HepG2 (cell line): ENCODE results near the gene ZNF777. TPM values are rescaled to one million over a fixed set of nuclear protein-coding genes. Genes with fewer than 3 reads are reported as not detected.

Source experiments
- ATAC-seq: fragments of 200-7000 bp; cut with Tn5 transposase; 3 replicates; pipeline ENCODE4 v1.9.1; 2020; ENCODE audit warnings: mild to moderate bottlenecking, moderate library complexity
- BruUV-seq: library from RNA; stranded (reverse); fragments of 400-500 nt; replicated peaks from 2 replicates; lab custom pipeline; 2021; lab: Mats Ljungman, UMichigan
- CTCF ChIA-PET: fragments of 300-600 bp; formaldehyde crosslinking; extraction: SDS; loops from one replicate; lab custom pipeline; 2021; ENCODE audit warnings: low total read pairs, inconsistent platforms, low intra/inter-chr PET ratio; lab: Yijun Ruan, JAX
- POLR2A ChIA-PET: fragments of 350-600 bp; sonication (Branson Sonifier 250); formaldehyde crosslinking; loops from one replicate; lab custom pipeline; 2020; ENCODE audit warnings: antibody characterized with exemption, inconsistent platforms; lab: Yijun Ruan, JAX
- DNase-seq: peaks from one replicate; pipeline ENCODE4 v3.0.0-alpha.2; 2015; ENCODE audit warnings: low spot score
- FAIRE-seq: peaks from 3 replicates; lab custom pipeline; 2011; peaks lifted over from hg19 to GRCh38; lab: Jason Lieb, UNC
- H2AFZ ChIP-seq: one replicate; pipeline ENCODE4 v1.6.1; 2011; ENCODE audit warnings: low read length, inconsistent platforms
- H3K27ac ChIP-seq: fragments of 300-600 bp; 3 replicates; pipeline ENCODE4 v1.8.0; 2011; ENCODE audit warnings: mixed run types, mild to moderate bottlenecking, mixed read lengths, low read length, inconsistent platforms; ENCODE audit not compliant: insufficient read depth; ENCODE audit errors: extremely low read length
- H3K27me3 ChIP-seq, 2 experiments: fragments of 200-600 bp in 1 of 2; 2 replicates in 1 of 2; 3 replicates in 1 of 2; pipeline versions ENCODE4 v1.6.0 to v1.8.0; 2011; ENCODE audit warnings: low read length in 2 of 2, mild to moderate bottlenecking in 2 of 2, moderate library complexity in 2 of 2, inconsistent platforms in 1 of 2; ENCODE audit not compliant: insufficient read depth in 2 of 2, control insufficient read depth in 1 of 2
- H3K36me3 ChIP-seq, 2 experiments: fragments of 200-600 bp in 1 of 2; replicated peaks in 1 of 2; 2 replicates in 1 of 2; 3 replicates in 1 of 2; pipeline versions ENCODE4 v1.5.1 to v1.8.0; 2011; ENCODE audit warnings: low read length in 2 of 2, inconsistent platforms in 1 of 2; ENCODE audit not compliant: insufficient read depth in 2 of 2, control insufficient read depth in 1 of 2
- H3K4me1 ChIP-seq: 2 replicates; pipeline ENCODE4 v1.5.1; 2012; ENCODE audit warnings: low read length, inconsistent platforms; ENCODE audit not compliant: insufficient read depth
- H3K4me2 ChIP-seq: 2 replicates; pipeline ENCODE4 v1.6.0; 2011; ENCODE audit warnings: low read depth, low read length, inconsistent platforms
- H3K4me3 ChIP-seq, 3 experiments: fragments of 200-600 bp in 1 of 3; sonication (generic), shearing (Covaris generic) in 1 of 3; replicated peaks in 1 of 3; 2 replicates each; pipeline ENCODE4 v1.5.1; 2011 to 2016; ENCODE audit warnings: low read length in 3 of 3, inconsistent platforms in 2 of 3, low read depth in 2 of 3, mild to moderate bottlenecking in 2 of 3, control low read depth in 1 of 3, mixed read lengths in 1 of 3; ENCODE audit not compliant: insufficient read depth in 1 of 3
- H3K79me2 ChIP-seq: one replicate; pipeline ENCODE4 v1.6.1; 2011; ENCODE audit warnings: low read length, inconsistent platforms; ENCODE audit not compliant: insufficient read depth
- H3K9ac ChIP-seq: 2 replicates; pipeline ENCODE4 v1.6.0; 2011; ENCODE audit warnings: mild to moderate bottlenecking, low read depth, low read length, inconsistent platforms; ENCODE audit not compliant: insufficient read depth
- H3K9me3 ChIP-seq: 2 replicates; pipeline ENCODE4 v1.5.1; 2012; ENCODE audit warnings: mild to moderate bottlenecking, low read length
- H4K20me1 ChIP-seq: 2 replicates; pipeline ENCODE4 v1.6.0; 2011; ENCODE audit warnings: inconsistent platforms, mild to moderate bottlenecking, low read length, moderate library complexity; ENCODE audit not compliant: insufficient read depth
- AGO2 ChIP-seq: fragments of 200-400 bp; formaldehyde crosslinking; optimal IDR thresholded peaks from 2 replicates; pipeline ENCODE3; 2017; ENCODE audit warnings: mild to moderate bottlenecking, low read depth, low read length, moderate library complexity
- GABPB1 ChIP-seq: IDR thresholded peaks from 2 replicates; pipeline ENCODE4 v1.6.1; 2016; ENCODE audit warnings: mild to moderate bottlenecking, missing genetic modification reagents, moderate library complexity, missing compliant biosample characterization
- HNRNPLL ChIP-seq: fragments of 200-400 bp; formaldehyde crosslinking; IDR thresholded peaks from 2 replicates; pipeline ENCODE4 v1.6.1; 2017; ENCODE audit warnings: mild to moderate bottlenecking, low read depth, low read length; ENCODE audit not compliant: poor library complexity, severe bottlenecking
- ZNF879 ChIP-seq: sonication (generic); formaldehyde crosslinking; IDR thresholded peaks from 2 replicates; pipeline ENCODE4 v1.8.1; 2023; ENCODE audit warnings: missing genetic modification reagents
- WGBS: methylation state at CpG from one replicate; pipeline ENCODE4 v1.1.6; 2017; ENCODE audit warnings: low lambda C conversion rate; 5-methylcytosine and 5-hydroxymethylcytosine counted together
- in situ Hi-C: cut with HindIII; loops from 2 replicates; pipeline ENCODE4 v1.10.0; 2017; ENCODE audit warnings: low pct_unique_long_range_greater_than_20kb; ENCODE audit not compliant: extremely low pct_ligation_motif_present
- intact Hi-C: fragments of 100-400 bp; cut with micrococcal nuclease; formaldehyde crosslinking; loops from one replicate; pipeline ENCODE4 v1.10.0; 2022; ENCODE audit not compliant: unreplicated experiment
- polyA plus RNA-seq, 8 experiments: library from polyadenylated mRNA; depleted of rRNA in 3 of 8; stranded (reverse) in 7 of 8; unstranded in 1 of 8; fragments of >200 nt; fragmentation: Illumina TruSeq in 4 of 8; extraction: Trizol in 4 of 8; gene quantifications; 2 replicates each; pipeline versions ENCODE4 v1.2.1 to v1.2.3, GENCODE V29; 2011 to 2016; ENCODE audit warnings: low read depth in 4 of 8, missing spikeins in 1 of 8, mixed read lengths in 1 of 8; ENCODE audit not compliant: insufficient read depth in 1 of 8
- total RNA-seq, 5 experiments: library from RNA; depleted of rRNA; stranded (reverse); fragments of >200 nt; fragmentation: Illumina TruSeq; extraction: Trizol; gene quantifications; 2 replicates each; pipeline ENCODE4 v1.2.3, GENCODE V29; 2016; ENCODE audit warnings: low read depth in 1 of 5
- TF ChIP-seq, protein P1 (sequence below): sonication (generic); formaldehyde crosslinking; IDR thresholded peaks from 2 replicates; pipeline ENCODE4 v1.4.0; 2020; ENCODE audit warnings: missing genetic modification reagents, borderline replicate concordance

The ZNF777 gene
- total and polyA plus RNA-seq, 2 of the 13 experiments (the other 11 are each of a cell fraction or from before 2014, with no cell fraction given), result 3.8 to 6.0 TPM

DNA sequence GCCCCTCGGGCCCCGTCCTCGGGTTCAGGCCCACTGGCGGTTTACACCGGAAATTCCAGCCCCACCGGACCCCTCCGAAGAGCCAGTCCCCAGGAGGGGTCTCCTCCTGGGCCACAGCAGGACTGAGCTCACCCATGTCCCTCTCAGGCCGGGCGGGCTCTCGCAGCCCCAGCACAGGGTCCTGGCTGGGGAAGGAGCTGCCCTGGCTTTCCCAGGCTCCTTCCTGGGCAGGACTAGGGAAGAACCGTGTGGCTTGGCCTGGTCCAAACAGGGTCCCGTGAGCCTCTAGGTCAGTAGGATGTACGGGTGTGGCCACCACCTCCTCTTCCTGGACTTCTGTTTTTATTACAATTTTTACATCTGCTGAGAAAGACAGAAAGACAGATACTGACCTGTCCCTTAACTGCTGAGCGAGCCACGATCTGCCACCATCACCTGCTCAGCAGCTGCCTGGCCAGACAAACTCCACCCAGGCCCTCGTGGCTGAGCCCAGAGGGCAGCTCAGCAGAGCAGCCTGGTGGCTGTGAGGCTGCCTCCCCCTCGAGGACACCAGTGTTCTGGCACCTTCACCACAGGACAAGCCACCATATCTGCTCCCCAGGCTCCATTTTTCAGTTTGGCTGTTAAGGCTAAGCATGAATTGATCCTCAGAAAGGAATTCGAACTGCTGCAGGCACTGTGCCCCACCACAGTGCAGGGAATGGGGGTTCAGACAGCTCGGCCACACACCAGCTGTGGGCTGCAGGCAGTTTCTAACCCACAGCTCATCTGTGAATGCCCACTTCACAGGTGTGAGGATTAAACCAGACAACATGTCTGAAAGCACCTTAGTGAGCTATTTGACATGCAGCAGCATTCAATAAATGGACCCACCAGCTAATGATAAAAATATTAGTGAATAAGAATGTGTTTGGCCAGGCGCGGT lies 14.5 kb upstream of the ZNF777 start (continued):
- TF ChIP-seq, protein P1, sequence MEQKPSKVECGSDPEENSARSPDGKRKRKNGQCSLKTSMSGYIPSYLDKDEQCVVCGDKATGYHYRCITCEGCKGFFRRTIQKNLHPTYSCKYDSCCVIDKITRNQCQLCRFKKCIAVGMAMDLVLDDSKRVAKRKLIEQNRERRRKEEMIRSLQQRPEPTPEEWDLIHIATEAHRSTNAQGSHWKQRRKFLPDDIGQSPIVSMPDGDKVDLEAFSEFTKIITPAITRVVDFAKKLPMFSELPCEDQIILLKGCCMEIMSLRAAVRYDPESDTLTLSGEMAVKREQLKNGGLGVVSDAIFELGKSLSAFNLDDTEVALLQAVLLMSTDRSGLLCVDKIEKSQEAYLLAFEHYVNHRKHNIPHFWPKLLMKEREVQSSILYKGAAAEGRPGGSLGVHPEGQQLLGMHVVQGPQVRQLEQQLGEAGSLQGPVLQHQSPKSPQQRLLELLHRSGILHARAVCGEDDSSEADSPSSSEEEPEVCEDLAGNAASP, result no peak
- TF ChIP-seq HNRNPLL, result no peak

DNA sequence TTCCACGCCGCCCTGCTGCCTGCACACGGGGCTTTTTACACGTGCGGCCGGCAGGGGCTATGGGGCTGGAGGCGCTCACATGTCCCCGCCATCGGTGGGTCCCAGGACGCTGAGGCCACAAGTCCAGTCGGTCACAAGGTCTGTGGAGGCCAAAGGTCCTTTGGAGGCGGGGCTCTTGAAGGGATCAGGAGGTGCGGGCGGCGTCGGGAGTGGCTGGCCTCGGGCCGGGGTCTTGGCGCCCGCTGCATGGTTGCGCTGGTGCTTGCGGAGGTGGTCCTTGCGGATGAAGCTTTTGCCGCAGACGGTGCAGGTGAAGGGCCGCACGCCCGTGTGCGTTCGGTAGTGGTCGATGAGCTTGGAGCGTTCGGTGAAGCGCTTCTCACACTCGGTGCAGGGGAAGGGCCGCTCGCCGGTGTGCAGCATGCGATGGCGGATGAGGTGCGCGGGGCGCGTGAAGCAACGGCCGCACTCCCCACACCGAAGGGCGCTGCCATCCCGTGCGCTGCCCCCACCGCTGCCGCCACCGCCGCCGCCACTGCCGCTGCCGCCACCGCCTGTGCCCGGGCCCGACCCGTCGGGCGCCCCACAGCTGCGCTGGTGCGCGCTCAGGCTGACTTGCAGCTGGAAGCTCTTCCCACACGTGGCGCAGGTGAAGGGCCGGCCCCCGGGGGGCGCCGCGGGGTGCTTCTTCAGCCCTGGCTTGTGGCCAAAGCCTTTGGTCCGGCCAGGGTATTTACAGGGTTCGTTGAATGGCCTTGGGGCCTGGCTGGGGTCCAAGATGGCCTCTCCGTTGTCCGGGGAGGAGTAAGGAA lies 13.7 kb upstream of the ZNF777 start:
- no peak for FAIRE-seq
- no peak overlapping the region for H3K4me2 ChIP-seq

More for the DNA sequence above, 13.7 kb upstream of the ZNF777 start:
- no peaks in the 10 kb centered on the region for H4K20me1 ChIP-seq
- H3K9me3 ChIP-seq, result no peaks in the 10 kb centered on the region; the same call in 1 of the 2 replicates
- H3K4me1 ChIP-seq, result no peaks in the 10 kb centered on the region
- H3K27ac ChIP-seq, result no peak overlapping the region
- no peak for TF ChIP-seq GABPB1
- no peak for TF ChIP-seq ZNF879 (CRISPR knock-in tag)
- TF ChIP-seq AGO2, result peak; percentile 39
- no peak overlapping the region for H2AFZ ChIP-seq
- no peak overlapping the region for H3K9ac ChIP-seq
- H3K79me2 ChIP-seq, result no peaks in the 10 kb centered on the region
- peaks cover 8 to 54% of the 10 kb centered on the region in 2 experiments for H3K36me3 ChIP-seq
- ChIA-PET CTCF (no interaction called here), POLR2A (no interaction called here)
- DNase-seq (no peak), ATAC-seq (no peak)
- in situ Hi-C loops (no loop called here), intact Hi-C loops (no loop called here)
- H3K4me3 ChIP-seq, result no peak overlapping the region
- WGBS, result 97% methylated on average over 73 of the region's 77 CpGs
- BruUV-seq, result no TSS peak
- no peaks in the 10 kb centered on the region for H3K27me3 ChIP-seq
